Lung (tissue), 12 donors: Measurements from ENCODE around the gene LDLRAP1. TPM values are rescaled to one million over a fixed set of nuclear protein-coding genes. Genes with fewer than 3 reads are reported as not detected.
A peak's percentile ranks its signal among the peaks of the same experiment; 100 is the strongest.

Experiments
- ATAC-seq: fragments of 200-7000 bp; cut with Tn5 transposase; one replicate; pipeline ENCODE4 v1.9.1; 2020; ENCODE audit warnings: moderate number of reproducible peaks; ENCODE audit not compliant: insufficient read depth, low FRiP score
- DNase-seq, 3 donors: peaks; one replicate each; pipeline ENCODE4 v3.0.0-alpha.2; 2013 to 2017
- H3K27ac ChIP-seq, 2 donors: one replicate each; pipeline ENCODE4 v1.5.1; 2013; ENCODE audit warnings: mild to moderate bottlenecking in 2 of 2, moderate library complexity in 2 of 2, control low read depth in 1 of 2, inconsistent platforms in 1 of 2, low read depth in 1 of 2, low read length in 1 of 2
- H3K27me3 ChIP-seq, 3 donors: one replicate each; pipeline ENCODE4 v1.5.1; 2013; ENCODE audit warnings: low read length in 2 of 3; ENCODE audit not compliant: control insufficient read depth in 3 of 3, insufficient read depth in 3 of 3
- H3K36me3 ChIP-seq, 4 donors: one replicate each; pipeline ENCODE4 v1.5.1; 2013; ENCODE audit warnings: low read length in 4 of 4, mild to moderate bottlenecking in 1 of 4, moderate library complexity in 1 of 4; ENCODE audit not compliant: control insufficient read depth in 4 of 4, insufficient read depth in 4 of 4
- H3K4me1 ChIP-seq, 5 donors: one replicate each; pipeline ENCODE4 v1.5.1; 2013; ENCODE audit warnings: low read length in 5 of 5, mild to moderate bottlenecking in 2 of 5, moderate library complexity in 1 of 5; ENCODE audit not compliant: control insufficient read depth in 5 of 5, insufficient read depth in 5 of 5
- H3K4me3 ChIP-seq: one replicate; pipeline ENCODE4 v1.5.1; 2013; ENCODE audit warnings: mild to moderate bottlenecking, control low read depth, moderate library complexity
- H3K9ac ChIP-seq, 2 donors: one replicate each; pipeline ENCODE4 v1.5.1; 2013; ENCODE audit warnings: low read length in 2 of 2, control low read depth in 1 of 2; ENCODE audit not compliant: insufficient read depth in 1 of 2
- H3K9me3 ChIP-seq, 4 donors: one replicate each; pipeline ENCODE4 v1.5.1; 2013; ENCODE audit warnings: low read length in 3 of 4, mild to moderate bottlenecking in 1 of 4, moderate library complexity in 1 of 4; ENCODE audit not compliant: control insufficient read depth in 4 of 4, insufficient read depth in 3 of 4
- CTCF ChIP-seq: IDR thresholded peaks from 2 replicates; pipeline ENCODE4 v1.5.1; 2012; ENCODE audit warnings: mild to moderate bottlenecking; ENCODE audit errors: control extremely low read depth, extremely low read depth
- WGBS, 2 donors: extraction: QIAGEN DNeasy Blood & Tissue Kit; methylation state at CpG; one replicate each; pipeline ENCODE4 v1.1.7; 2013; 5-methylcytosine and 5-hydroxymethylcytosine counted together
- polyA plus RNA-seq, 2 donors: library from polyadenylated mRNA; stranded (reverse); fragments of 200-250 nt; gene quantifications; one replicate each; pipeline ENCODE4 v1.2.1, GENCODE V29; 2013
- total RNA-seq, 2 donors: library from RNA; depleted of rRNA in 1 of 2; stranded (reverse); fragments of >200 nt in 1 of 2; gene quantifications; one replicate each; pipeline ENCODE4 v1.2.1, GENCODE V29; 2014 to 2021
- donor health status: control.
- donor health status: control.
- donor health status: Bipolar disorder and iron deficiency.
- donor health status: healthy.
- donor health status: DM: yes; HTN: yes; CAD: no.

Gene LDLRAP1
- total and polyA plus RNA-seq, 4 donors, result 15.2 to 23.4 (median 18.3) TPM

- WGBS, 2 donors, result 87 to 89% methylated on average over 6 of the region's 6 CpGs
- no peaks in the 10 kb centered on the region for H3K9me3 ChIP-seq
- no peak overlapping the region for H3K27ac ChIP-seq
- no peak overlapping the region for H3K4me3 ChIP-seq
- no peaks in the 10 kb centered on the region for H3K27me3 ChIP-seq
- H3K36me3 ChIP-seq, result peaks cover 0 to 7% (median 0%) of the 10 kb centered on the region in 4 donors
- no peak overlapping the region for H3K9ac ChIP-seq
- H3K4me1 ChIP-seq, result peaks cover 0 to 24% (median 4%) of the 10 kb centered on the region in 5 donors
- ATAC-seq (no peak), DNase-seq (no peak)
- TF ChIP-seq CTCF, result no peak
These were observed 28.1 kb downstream of the LDLRAP1 start for GRCh38 chr1:25571522-25571970.

- no peak for ATAC-seq
- Histone ChIP-seq H3K36me3 (peaks cover 0 to 1% (median 0%) of the 10 kb centered on the region in 4 donors), H3K27me3 (no peaks in the 10 kb centered on the region), H3K9me3 (no peaks in the 10 kb centered on the region), H3K4me3 (no peak overlapping the region), H3K4me1 (peaks cover 0 to 21% (median 4%) of the 10 kb centered on the region in 5 donors), H3K27ac (no peak overlapping the region), H3K9ac (no peak overlapping the region)
- WGBS, 2 donors, result 78 to 88% methylated on average over 5 of the region's 5 CpGs
- DNase-seq, result no peak
- TF ChIP-seq CTCF, result no peak
These were observed 28.7 kb downstream of the LDLRAP1 start for GRCh38 chr1:25572107-25572506.

DNA sequence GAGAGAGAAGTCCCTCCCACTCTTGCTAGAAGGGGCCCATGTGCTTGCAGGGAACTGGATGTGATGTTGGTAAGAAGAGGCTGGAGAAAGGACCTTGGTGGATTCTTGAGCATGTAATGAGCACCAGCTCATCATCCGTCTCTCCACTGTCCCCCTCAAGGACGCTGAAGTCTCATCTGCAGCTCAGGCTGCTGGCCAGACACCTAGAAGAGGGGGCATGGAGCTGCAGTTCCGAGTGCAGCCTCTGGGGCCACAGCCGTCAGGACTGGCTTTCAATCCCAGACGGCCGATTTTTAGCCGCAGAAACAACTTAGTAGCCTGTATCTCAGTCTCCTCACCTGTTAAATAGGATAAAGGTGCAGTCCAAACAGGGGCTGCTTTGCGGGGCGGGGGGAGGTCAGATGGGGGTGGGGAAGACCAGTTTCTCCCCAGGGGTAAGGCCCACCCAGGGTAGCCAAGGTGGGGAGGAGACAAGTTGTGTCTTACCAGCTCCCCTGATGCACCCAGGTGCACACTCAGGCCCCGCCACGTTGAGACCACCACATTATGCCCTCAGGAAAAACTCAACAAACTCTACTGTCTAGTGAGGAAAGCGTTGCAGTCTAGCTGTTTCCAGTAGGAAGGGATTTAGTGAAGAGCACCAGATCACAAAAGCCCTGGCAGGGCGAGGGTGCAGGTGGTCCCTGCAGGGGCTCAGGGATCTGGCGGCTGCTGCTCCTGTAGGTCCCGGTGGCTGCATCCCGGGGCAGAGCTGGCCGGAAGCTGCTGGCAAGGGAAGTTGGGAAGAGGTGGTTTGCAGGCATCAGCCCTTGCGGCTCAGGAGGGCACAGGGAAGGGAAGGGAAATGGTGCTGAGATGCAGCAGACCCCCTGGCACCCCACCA is 29.5 kb downstream of the LDLRAP1 start:
- 41 to 46% methylated on average over 18 of the region's 18 CpGs for WGBS, 2 donors
- Histone ChIP-seq H3K36me3 (peaks cover 0 to 1% (median 0%) of the 10 kb centered on the region in 4 donors), H3K4me3 (no peak overlapping the region), H3K27ac (peak overlapping the region in 1 of 2 donors; percentile 60), H3K9me3 (no peaks in the 10 kb centered on the region), H3K4me1 (peaks cover 0 to 21% (median 5%) of the 10 kb centered on the region in 5 donors), H3K27me3 (no peaks in the 10 kb centered on the region), H3K9ac (no peak overlapping the region)
- no peak for TF ChIP-seq CTCF
- ATAC-seq (peak; percentile 39), DNase-seq (peak in 2 of 3 donors; percentile 44 to 46)
